HCT116 (cell line): ENCODE results near the gene ARFRP1.

Experiments used
- CTCF ChIP-seq, 3 experiments: fragments of 200-600 bp in 1 of 3; sonication (generic) in 1 of 3; IDR thresholded peaks in 2 of 3; conservative IDR thresholded peaks in 1 of 3; 2 replicates each; pipeline ENCODE4 v1.5.1; 2012 to 2017; ENCODE audit warnings: low read depth in 2 of 3, low read length in 2 of 3, antibody characterized with exemption in 1 of 3, borderline replicate concordance in 1 of 3, control low read depth in 1 of 3, mild to moderate bottlenecking in 1 of 3, mixed read lengths in 1 of 3, mixed run types in 1 of 3, moderate library complexity in 1 of 3; ENCODE audit not compliant: insufficient read depth in 1 of 3
- EZH2 ChIP-seq: fragments of 200-600 bp; sonication (generic); IDR thresholded peaks from 2 replicates; pipeline ENCODE4 v1.6.1; 2017; ENCODE audit warnings: antibody characterized with exemption, mixed run types
- EZH2phosphoT487 ChIP-seq: fragments of 200-600 bp; IDR thresholded peaks from 2 replicates; pipeline ENCODE4 v1.6.1; 2018; ENCODE audit warnings: antibody characterized with exemption, borderline replicate concordance
- POLR2A ChIP-seq: IDR thresholded peaks from 2 replicates; pipeline ENCODE4 v1.7.0; 2011; ENCODE audit warnings: borderline replicate concordance; ENCODE audit not compliant: insufficient read depth, insufficient read length; ENCODE audit errors: extremely low read depth
- TF ChIP-seq, protein P1 (sequence below): IDR thresholded peaks from 2 replicates; pipeline ENCODE4 v1.6.1; 2012
- TF ChIP-seq, protein P2 (sequence below): IDR thresholded peaks from 2 replicates; pipeline ENCODE4 v1.6.1; 2012; ENCODE audit warnings: low read depth

GRCh38 chr20:63703471-63703975 is 4.3 kb downstream of the ARFRP1 start:
- TF ChIP-seq EZH2, result no peak
- TF ChIP-seq POLR2A, result no peak
- no peak for TF ChIP-seq CTCF (IDR thresholded peaks at IDR 0.05 in 2 of 3, conservative IDR thresholded peaks at IDR 0.05 in 1 of 3; ENCODE audit: borderline replicate concordance in 1 of 3, insufficient read depth in 1 of 3, low read depth in 2 of 3, low read length in 2 of 3)
- TF ChIP-seq EZH2phosphoT487, result no peak
- TF ChIP-seq, protein P1, sequence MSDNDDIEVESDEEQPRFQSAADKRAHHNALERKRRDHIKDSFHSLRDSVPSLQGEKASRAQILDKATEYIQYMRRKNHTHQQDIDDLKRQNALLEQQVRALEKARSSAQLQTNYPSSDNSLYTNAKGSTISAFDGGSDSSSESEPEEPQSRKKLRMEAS, result no peak
- TF ChIP-seq, protein P2, sequence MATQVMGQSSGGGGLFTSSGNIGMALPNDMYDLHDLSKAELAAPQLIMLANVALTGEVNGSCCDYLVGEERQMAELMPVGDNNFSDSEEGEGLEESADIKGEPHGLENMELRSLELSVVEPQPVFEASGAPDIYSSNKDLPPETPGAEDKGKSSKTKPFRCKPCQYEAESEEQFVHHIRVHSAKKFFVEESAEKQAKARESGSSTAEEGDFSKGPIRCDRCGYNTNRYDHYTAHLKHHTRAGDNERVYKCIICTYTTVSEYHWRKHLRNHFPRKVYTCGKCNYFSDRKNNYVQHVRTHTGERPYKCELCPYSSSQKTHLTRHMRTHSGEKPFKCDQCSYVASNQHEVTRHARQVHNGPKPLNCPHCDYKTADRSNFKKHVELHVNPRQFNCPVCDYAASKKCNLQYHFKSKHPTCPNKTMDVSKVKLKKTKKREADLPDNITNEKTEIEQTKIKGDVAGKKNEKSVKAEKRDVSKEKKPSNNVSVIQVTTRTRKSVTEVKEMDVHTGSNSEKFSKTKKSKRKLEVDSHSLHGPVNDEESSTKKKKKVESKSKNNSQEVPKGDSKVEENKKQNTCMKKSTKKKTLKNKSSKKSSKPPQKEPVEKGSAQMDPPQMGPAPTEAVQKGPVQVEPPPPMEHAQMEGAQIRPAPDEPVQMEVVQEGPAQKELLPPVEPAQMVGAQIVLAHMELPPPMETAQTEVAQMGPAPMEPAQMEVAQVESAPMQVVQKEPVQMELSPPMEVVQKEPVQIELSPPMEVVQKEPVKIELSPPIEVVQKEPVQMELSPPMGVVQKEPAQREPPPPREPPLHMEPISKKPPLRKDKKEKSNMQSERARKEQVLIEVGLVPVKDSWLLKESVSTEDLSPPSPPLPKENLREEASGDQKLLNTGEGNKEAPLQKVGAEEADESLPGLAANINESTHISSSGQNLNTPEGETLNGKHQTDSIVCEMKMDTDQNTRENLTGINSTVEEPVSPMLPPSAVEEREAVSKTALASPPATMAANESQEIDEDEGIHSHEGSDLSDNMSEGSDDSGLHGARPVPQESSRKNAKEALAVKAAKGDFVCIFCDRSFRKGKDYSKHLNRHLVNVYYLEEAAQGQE, result no peak
